GM23248 (cell line): Measurements from ENCODE around the gene EIF4E2. TPM values are rescaled to one million over a fixed set of nuclear protein-coding genes. Genes with fewer than 3 reads are reported as not detected.
"Not testable (repeated sequence)": the region's sequence is repeated elsewhere in the genome, so short reads cannot be mapped to it uniquely, and the experiment has no call there.

Experiments used
- DNase-seq: peaks from one replicate; pipeline ENCODE4 v3.0.0-alpha.2; 2015
- H2AFZ ChIP-seq: fragments of 200-600 bp; sonication (generic); 2 replicates; pipeline ENCODE4 v1.6.1; 2016; ENCODE audit warnings: antibody characterized with exemption
- H3F3A ChIP-seq: fragments of 200-600 bp; sonication (generic); 2 replicates; pipeline ENCODE4 v1.6.1; 2016; ENCODE audit warnings: mild to moderate bottlenecking, antibody characterized with exemption, mixed run types; ENCODE audit not compliant: insufficient read depth
- H3K27ac ChIP-seq: fragments of 200-600 bp; sonication (generic); 2 replicates; pipeline ENCODE4 v1.5.1; 2016; ENCODE audit warnings: mild to moderate bottlenecking
- H3K27me3 ChIP-seq: fragments of 200-600 bp; sonication (generic); replicated peaks from 2 replicates; pipeline ENCODE4 v1.6.1; 2016; ENCODE audit warnings: mild to moderate bottlenecking; ENCODE audit not compliant: insufficient read depth
- H3K36me3 ChIP-seq: fragments of 200-600 bp; sonication (generic); 2 replicates; pipeline ENCODE4 v1.6.1; 2016; ENCODE audit warnings: low read depth, mild to moderate bottlenecking
- H3K4me1 ChIP-seq: fragments of 200-600 bp; sonication (generic); 2 replicates; pipeline ENCODE4 v1.6.1; 2016; ENCODE audit warnings: mild to moderate bottlenecking; ENCODE audit not compliant: insufficient read depth
- H3K4me2 ChIP-seq: fragments of 200-600 bp; sonication (generic); one replicate; pipeline ENCODE4 v1.6.1; 2016; ENCODE audit warnings: mild to moderate bottlenecking; ENCODE audit not compliant: unreplicated experiment
- H3K4me3 ChIP-seq: fragments of 200-600 bp; sonication (generic); 2 replicates; pipeline ENCODE4 v1.5.1; 2016; ENCODE audit warnings: mild to moderate bottlenecking
- H3K79me2 ChIP-seq: fragments of 200-600 bp; sonication (generic); 2 replicates; pipeline ENCODE4 v1.6.1; 2016; ENCODE audit warnings: mild to moderate bottlenecking; ENCODE audit not compliant: insufficient read depth
- H3K9ac ChIP-seq: fragments of 200-600 bp; sonication (generic); 2 replicates; pipeline ENCODE4 v1.6.1; 2016; ENCODE audit warnings: mild to moderate bottlenecking
- H3K9me2 ChIP-seq: fragments of 200-600 bp; sonication (generic); 2 replicates; pipeline ENCODE4 v1.6.1; 2016; ENCODE audit warnings: mixed run types, mild to moderate bottlenecking, moderate library complexity; ENCODE audit not compliant: insufficient read depth
- H3K9me3 ChIP-seq: fragments of 200-600 bp; sonication (generic); one replicate; pipeline ENCODE4 v1.6.1; 2017; ENCODE audit warnings: low read depth
- H4K20me1 ChIP-seq: fragments of 200-600 bp; sonication (generic); 2 replicates; pipeline ENCODE4 v1.6.0; 2016; ENCODE audit not compliant: insufficient read depth
- EZH2 ChIP-seq: fragments of 200-600 bp; sonication (generic); IDR thresholded peaks from 2 replicates; pipeline ENCODE4 v1.6.1; 2018; ENCODE audit warnings: antibody characterized with exemption, mild to moderate bottlenecking; ENCODE audit not compliant: insufficient read depth, poor library complexity, severe bottlenecking
- EZH2phosphoT487 ChIP-seq: fragments of 200-600 bp; sonication (generic); IDR thresholded peaks from 2 replicates; pipeline ENCODE4 v1.6.1; 2018; ENCODE audit warnings: antibody characterized with exemption, moderate library complexity, mild to moderate bottlenecking, low read depth; ENCODE audit not compliant: insufficient read depth
- WGBS, 2 experiments: methylation state at CpG; one replicate each; pipeline ENCODE4 v1.1.6; 2015 to 2017; ENCODE audit warnings: low lambda C conversion rate in 2 of 2, low coverage in 1 of 2; ENCODE audit errors: missing lambda C conversion rate in 2 of 2; 5-methylcytosine and 5-hydroxymethylcytosine counted together
- in situ Hi-C: fragments of 300-500 bp; cut with MboI; formaldehyde crosslinking; loops from 2 replicates; pipeline ENCODE4 v1.15.0; 2020
- polyA plus RNA-seq: library from polyadenylated mRNA; unstranded; fragments of >200 nt; fragmentation: Nextera tagmentation; extraction: Ambion mirVana; gene quantifications from 2 replicates; pipeline ENCODE4 v1.2.1, GENCODE V29; 2016
- total RNA-seq: library from RNA; depleted of rRNA; stranded (reverse); fragments of >200 nt; shearing (Covaris generic); gene quantifications from 2 replicates; pipeline ENCODE4 v1.2.3, GENCODE V29; 2014

The EIF4E2 gene
- total and polyA plus RNA-seq, 2 experiments from 2014 or later = 82.8 to 147 TPM

DNA sequence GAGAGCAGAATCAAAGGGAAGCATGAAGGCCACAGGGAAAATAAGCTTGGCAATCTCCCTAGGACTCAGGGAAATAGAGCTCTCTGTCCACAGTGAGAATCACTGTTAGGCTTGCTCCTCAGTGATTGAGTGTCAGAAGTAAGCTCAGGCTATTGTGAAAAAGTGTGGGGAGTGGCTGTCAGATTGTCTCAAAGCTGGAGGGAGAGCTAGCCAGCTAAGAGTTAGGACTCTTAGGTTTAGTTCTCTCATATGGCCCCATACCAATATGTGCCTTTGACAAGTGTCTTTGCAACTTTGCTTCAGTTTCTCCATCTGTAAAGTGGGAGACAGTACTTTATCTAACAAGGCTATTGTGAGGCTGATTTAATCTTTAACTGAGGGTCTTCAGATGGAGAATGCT, 17.2 kb downstream of the EIF4E2 start:
- TF ChIP-seq EZH2phosphoT487 (no peak), EZH2 (no peak)
- H3K9me3 ChIP-seq = no peaks in the 10 kb centered on the region
- H3K4me2 ChIP-seq = peak overlapping the region; percentile 22
- no peak overlapping the region for H3K4me3 ChIP-seq
- in situ Hi-C loops = no loop called here
- no peaks in the 10 kb centered on the region; the same call in 1 of the 2 replicates for H4K20me1 ChIP-seq
- peaks cover 17% of the 10 kb centered on the region for H3K4me1 ChIP-seq
- H3F3A ChIP-seq = peaks cover 32% of the 10 kb centered on the region
- H3K27me3 ChIP-seq = no peaks in the 10 kb centered on the region
- peak overlapping the region; percentile 69 for H3K9ac ChIP-seq
- peaks cover 13% of the 10 kb centered on the region; the same call in 1 of the 2 replicates for H3K79me2 ChIP-seq
- H2AFZ ChIP-seq = no peak overlapping the region
- H3K36me3 ChIP-seq = peaks cover 45% of the 10 kb centered on the region
- no peaks in the 10 kb centered on the region for H3K9me2 ChIP-seq
- peak; percentile 35 for DNase-seq
- peak overlapping the region; percentile 95 for H3K27ac ChIP-seq

DNA sequence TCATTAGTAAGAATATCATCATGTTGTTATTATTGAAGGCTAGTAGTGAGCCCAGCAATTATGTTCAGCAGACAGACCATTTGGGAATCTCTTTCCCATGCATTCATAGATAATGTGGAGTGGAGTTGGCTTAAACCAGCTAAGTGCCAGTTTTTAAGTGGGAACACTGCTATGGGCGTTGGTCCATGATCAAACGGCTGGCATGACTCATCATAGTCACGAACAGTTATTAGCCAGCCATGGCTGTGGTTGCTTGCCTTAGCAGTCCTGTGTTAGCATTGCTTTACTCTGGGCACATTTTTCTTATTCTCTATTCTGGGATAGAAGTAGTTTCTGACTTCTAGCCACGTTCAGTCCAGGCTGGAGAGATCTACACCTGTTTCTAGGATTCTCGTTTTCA, 17.7 kb downstream of the EIF4E2 start:
- Histone ChIP-seq H3F3A (peaks cover 28% of the 10 kb centered on the region), H3K36me3 (peaks cover 50% of the 10 kb centered on the region), H3K27me3 (no peaks in the 10 kb centered on the region), H3K9me3 (no peaks in the 10 kb centered on the region), H3K4me2 (peak overlapping the region; percentile 22), H3K4me3 (no peak overlapping the region), H3K79me2 (peaks cover 13% of the 10 kb centered on the region; the same call in 1 of the 2 replicates), H4K20me1 (no peaks in the 10 kb centered on the region), H3K27ac (peak overlapping the region; percentile 95), H3K9ac (peak overlapping the region; percentile 69), H3K9me2 (no peaks in the 10 kb centered on the region), H2AFZ (no peak overlapping the region), H3K4me1 (peaks cover 17% of the 10 kb centered on the region)
- no peak for TF ChIP-seq EZH2phosphoT487
- TF ChIP-seq EZH2 = no peak
- 11 to 14% methylated on average over 5 of the region's 5 CpGs for WGBS, 2 experiments
- DNase-seq = peak; percentile 98
- in situ Hi-C loops = no loop called here

DNA sequence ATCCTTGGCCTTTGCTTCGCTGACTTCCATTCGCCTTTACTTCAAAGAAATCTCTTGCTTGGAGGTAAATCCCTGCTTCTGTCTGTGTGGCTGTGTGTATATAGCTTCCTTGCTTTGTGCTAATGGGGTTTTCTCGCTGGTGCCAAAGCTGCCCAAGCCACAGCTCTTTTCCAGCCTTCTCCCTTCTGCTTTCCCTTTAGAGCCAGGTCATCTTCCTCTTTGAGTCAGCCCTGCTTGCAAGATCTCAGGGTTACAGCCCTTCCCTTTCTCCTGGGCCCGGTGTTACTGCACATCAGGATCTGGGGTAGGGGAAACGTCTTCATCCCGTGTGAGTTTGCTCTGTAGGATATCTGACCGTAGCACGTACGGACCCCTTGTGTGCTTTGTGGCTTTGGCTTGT, 19.1 kb downstream of the EIF4E2 start:
- Histone ChIP-seq H3K79me2 (peaks cover 13% of the 10 kb centered on the region; the same call in 1 of the 2 replicates), H3K9me3 (no peaks in the 10 kb centered on the region), H3K4me2 (no peak overlapping the region), H3K9me2 (no peaks in the 10 kb centered on the region), H3K4me3 (no peak overlapping the region), H2AFZ (no peak overlapping the region), H3F3A (peaks cover 19% of the 10 kb centered on the region), H3K36me3 (peaks cover 50% of the 10 kb centered on the region), H4K20me1 (no peaks in the 10 kb centered on the region), H3K4me1 (peaks cover 21% of the 10 kb centered on the region), H3K27me3 (no peaks in the 10 kb centered on the region), H3K27ac (no peak overlapping the region), H3K9ac (no peak overlapping the region)
- TF ChIP-seq EZH2 (no peak), EZH2phosphoT487 (no peak)
- in situ Hi-C loops = no loop called here
- no peak for DNase-seq
- 97 to 98% methylated on average over 9 of the region's 9 CpGs for whole genome bisulfite sequencing, 2 experiments

DNA sequence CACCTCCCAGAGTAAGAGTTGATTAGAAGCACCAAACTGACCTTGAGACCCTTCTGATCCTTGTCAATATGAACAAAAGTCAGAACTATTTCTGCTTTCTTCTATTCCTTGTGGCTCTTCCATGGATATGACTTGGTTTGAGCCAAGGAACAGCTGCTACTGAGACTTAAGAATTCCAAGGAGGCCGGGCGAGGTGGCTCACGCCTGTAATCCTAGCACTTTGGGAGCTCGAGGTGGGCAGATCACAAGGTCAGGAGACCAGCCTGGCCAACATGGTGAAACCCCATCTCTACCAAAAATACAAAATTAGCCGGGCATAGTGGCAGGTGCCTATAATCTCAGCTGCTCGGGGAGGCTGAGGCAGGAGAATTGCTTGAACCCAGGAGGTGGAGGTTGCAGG, 20.0 kb downstream of the EIF4E2 start:
- DNase-seq, H3K9me3 ChIP-seq, H3K9me2 ChIP-seq, H3K27me3 ChIP-seq, H3K4me3 ChIP-seq, H3K27ac ChIP-seq, H2AFZ ChIP-seq, in situ Hi-C loops, H3K4me2 ChIP-seq, H4K20me1 ChIP-seq, H3K9ac ChIP-seq: not testable (repeated sequence)
- WGBS, 2 experiments = 97 to 98% methylated on average over 6 of the region's 6 CpGs
- Histone ChIP-seq H3K4me1 (peaks cover 24% of the 10 kb centered on the region), H3K79me2 (peaks cover 13% of the 10 kb centered on the region; the same call in 1 of the 2 replicates), H3K36me3 (peaks cover 50% of the 10 kb centered on the region), H3F3A (peaks cover 19% of the 10 kb centered on the region)

DNA sequence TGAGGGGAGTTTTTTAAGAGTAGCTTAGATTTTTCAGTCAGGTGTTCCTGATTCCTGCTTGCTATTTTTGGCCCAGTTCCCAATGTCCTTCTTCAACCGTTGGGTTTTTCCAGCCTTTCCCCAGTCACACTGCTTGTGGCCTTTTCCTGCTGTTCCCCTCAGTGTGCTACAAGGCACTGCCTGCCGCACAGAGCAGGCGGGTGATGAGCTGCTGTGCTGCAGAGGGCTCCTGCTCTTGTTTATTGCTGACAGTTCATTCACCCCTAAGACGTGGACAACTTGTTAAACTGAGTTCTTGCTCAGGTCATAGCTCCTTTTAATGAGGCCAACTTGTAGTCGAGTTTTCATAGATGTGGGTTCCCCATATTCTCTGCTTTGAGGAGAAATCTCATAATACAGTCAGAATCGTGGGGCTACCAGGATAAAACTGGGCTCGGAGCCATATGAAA, 20.6 kb downstream of the EIF4E2 start:
- Histone ChIP-seq H4K20me1 (no peaks in the 10 kb centered on the region), H3K27me3 (no peaks in the 10 kb centered on the region), H3K9me2 (no peaks in the 10 kb centered on the region), H3K4me1 (peaks cover 24% of the 10 kb centered on the region), H3K4me2 (no peak overlapping the region), H2AFZ (no peak overlapping the region), H3K4me3 (no peak overlapping the region), H3K27ac (no peak overlapping the region), H3F3A (peaks cover 19% of the 10 kb centered on the region), H3K9ac (no peak overlapping the region), H3K9me3 (no peaks in the 10 kb centered on the region), H3K79me2 (peaks cover 13% of the 10 kb centered on the region; the same call in 1 of the 2 replicates), H3K36me3 (peaks cover 47% of the 10 kb centered on the region)
- WGBS, 2 experiments = 74 to 75% methylated on average over 7 of the region's 7 CpGs
- TF ChIP-seq EZH2 (no peak), EZH2phosphoT487 (no peak)
- in situ Hi-C loops = no loop called here
- DNase-seq = no peak
